22Rv1 (cell line): ENCODE data around the gene EFHC1.

Experiments
- CTCF ChIP-seq: fragments of 450-650 bp; IDR thresholded peaks from 2 replicates; pipeline ENCODE4 v1.5.1; 2017; ENCODE audit warnings: mild to moderate bottlenecking
- ZFX ChIP-seq: fragments of 450-650 bp; IDR thresholded peaks from 2 replicates; pipeline ENCODE4 v1.6.1; 2017; ENCODE audit warnings: antibody characterized with exemption, borderline replicate concordance

- TF ChIP-seq CTCF (no peak), ZFX (no peak)
Measured at GRCh38 chr6:52524918-52525317, 104.8 kb downstream of the EFHC1 start.
